Lung (tissue), 12 donors: ENCODE results near the gene MCM9. TPM values are rescaled to one million over a fixed set of nuclear protein-coding genes. Genes with fewer than 3 reads are reported as not detected.

Experiments used
- ATAC-seq: fragments of 200-7000 bp; cut with Tn5 transposase; one replicate; pipeline ENCODE4 v1.9.1; 2020; ENCODE audit warnings: moderate number of reproducible peaks; ENCODE audit not compliant: insufficient read depth, low FRiP score
- DNase-seq, 3 donors: peaks; one replicate each; pipeline ENCODE4 v3.0.0-alpha.2; 2013 to 2017
- H3K27ac ChIP-seq, 2 donors: one replicate each; pipeline ENCODE4 v1.5.1; 2013; ENCODE audit warnings: mild to moderate bottlenecking in 2 of 2, moderate library complexity in 2 of 2, control low read depth in 1 of 2, inconsistent platforms in 1 of 2, low read depth in 1 of 2, low read length in 1 of 2
- H3K27me3 ChIP-seq, 3 donors: one replicate each; pipeline ENCODE4 v1.5.1; 2013; ENCODE audit warnings: low read length in 2 of 3; ENCODE audit not compliant: control insufficient read depth in 3 of 3, insufficient read depth in 3 of 3
- H3K36me3 ChIP-seq, 4 donors: one replicate each; pipeline ENCODE4 v1.5.1; 2013; ENCODE audit warnings: low read length in 4 of 4, mild to moderate bottlenecking in 1 of 4, moderate library complexity in 1 of 4; ENCODE audit not compliant: control insufficient read depth in 4 of 4, insufficient read depth in 4 of 4
- H3K4me1 ChIP-seq, 5 donors: one replicate each; pipeline ENCODE4 v1.5.1; 2013; ENCODE audit warnings: low read length in 5 of 5, mild to moderate bottlenecking in 2 of 5, moderate library complexity in 1 of 5; ENCODE audit not compliant: control insufficient read depth in 5 of 5, insufficient read depth in 5 of 5
- H3K4me3 ChIP-seq: one replicate; pipeline ENCODE4 v1.5.1; 2013; ENCODE audit warnings: mild to moderate bottlenecking, control low read depth, moderate library complexity
- H3K9ac ChIP-seq, 2 donors: one replicate each; pipeline ENCODE4 v1.5.1; 2013; ENCODE audit warnings: low read length in 2 of 2, control low read depth in 1 of 2; ENCODE audit not compliant: insufficient read depth in 1 of 2
- H3K9me3 ChIP-seq, 4 donors: one replicate each; pipeline ENCODE4 v1.5.1; 2013; ENCODE audit warnings: low read length in 3 of 4, mild to moderate bottlenecking in 1 of 4, moderate library complexity in 1 of 4; ENCODE audit not compliant: control insufficient read depth in 4 of 4, insufficient read depth in 3 of 4
- WGBS, 2 donors: extraction: QIAGEN DNeasy Blood & Tissue Kit; methylation state at CpG; one replicate each; pipeline ENCODE4 v1.1.7; 2013; 5-methylcytosine and 5-hydroxymethylcytosine counted together
- polyA plus RNA-seq, 2 donors: library from polyadenylated mRNA; stranded (reverse); fragments of 200-250 nt; gene quantifications; one replicate each; pipeline ENCODE4 v1.2.1, GENCODE V29; 2013
- total RNA-seq, 2 donors: library from RNA; depleted of rRNA in 1 of 2; stranded (reverse); fragments of >200 nt in 1 of 2; gene quantifications; one replicate each; pipeline ENCODE4 v1.2.1, GENCODE V29; 2014 to 2021
- TF ChIP-seq, protein P1 (sequence below): IDR thresholded peaks from 2 replicates; pipeline ENCODE4 v1.5.1; 2012; ENCODE audit warnings: mild to moderate bottlenecking; ENCODE audit errors: control extremely low read depth, extremely low read depth
- donor health status: control.
- donor health status: control.
- donor health status: Bipolar disorder and iron deficiency.
- donor health status: healthy.
- donor health status: DM: yes; HTN: yes; CAD: no.

Gene MCM9
- total and polyA plus RNA-seq, 4 donors = 4.8 to 28.6 (median 12.0) TPM

DNA sequence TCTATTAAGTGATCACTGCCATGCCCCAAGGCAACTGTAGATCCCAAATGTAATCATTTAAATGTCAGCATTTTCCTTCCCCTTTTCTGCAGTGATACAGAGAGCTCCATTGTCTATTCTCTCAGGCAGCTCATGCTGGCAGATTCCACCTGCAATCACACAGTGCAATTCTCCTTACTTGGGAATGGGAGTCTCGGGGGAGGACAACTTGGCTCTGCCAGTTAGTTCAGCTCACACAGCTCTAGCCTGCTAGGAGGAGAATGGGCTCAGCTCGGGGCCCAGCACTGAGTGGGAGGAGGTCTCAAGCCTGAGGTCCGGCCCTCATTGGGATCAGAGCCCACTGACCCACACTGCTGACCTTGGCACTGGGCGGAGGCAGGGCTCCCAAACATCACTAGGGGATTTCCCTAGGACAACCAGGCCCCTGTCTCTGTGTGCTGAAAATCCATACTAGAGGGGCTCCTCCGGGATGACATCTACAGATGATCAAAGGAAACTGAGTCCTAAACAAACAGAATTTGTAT lies 150.3 kb downstream of the MCM9 start:
- peaks cover 0 to 47% (median 5%) of the 10 kb centered on the region in 5 donors for H3K4me1 ChIP-seq
- no peaks in the 10 kb centered on the region for H3K36me3 ChIP-seq
- H3K27ac ChIP-seq = peak overlapping the region in 1 of 2 donors; percentile 32
- DNase-seq (peak in 1 of 3 donors; percentile 39), ATAC-seq (no peak)
- TF ChIP-seq, protein P1, sequence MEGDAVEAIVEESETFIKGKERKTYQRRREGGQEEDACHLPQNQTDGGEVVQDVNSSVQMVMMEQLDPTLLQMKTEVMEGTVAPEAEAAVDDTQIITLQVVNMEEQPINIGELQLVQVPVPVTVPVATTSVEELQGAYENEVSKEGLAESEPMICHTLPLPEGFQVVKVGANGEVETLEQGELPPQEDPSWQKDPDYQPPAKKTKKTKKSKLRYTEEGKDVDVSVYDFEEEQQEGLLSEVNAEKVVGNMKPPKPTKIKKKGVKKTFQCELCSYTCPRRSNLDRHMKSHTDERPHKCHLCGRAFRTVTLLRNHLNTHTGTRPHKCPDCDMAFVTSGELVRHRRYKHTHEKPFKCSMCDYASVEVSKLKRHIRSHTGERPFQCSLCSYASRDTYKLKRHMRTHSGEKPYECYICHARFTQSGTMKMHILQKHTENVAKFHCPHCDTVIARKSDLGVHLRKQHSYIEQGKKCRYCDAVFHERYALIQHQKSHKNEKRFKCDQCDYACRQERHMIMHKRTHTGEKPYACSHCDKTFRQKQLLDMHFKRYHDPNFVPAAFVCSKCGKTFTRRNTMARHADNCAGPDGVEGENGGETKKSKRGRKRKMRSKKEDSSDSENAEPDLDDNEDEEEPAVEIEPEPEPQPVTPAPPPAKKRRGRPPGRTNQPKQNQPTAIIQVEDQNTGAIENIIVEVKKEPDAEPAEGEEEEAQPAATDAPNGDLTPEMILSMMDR = no peak
- no peaks in the 10 kb centered on the region for H3K27me3 ChIP-seq
- H3K9me3 ChIP-seq = no peaks in the 10 kb centered on the region
- H3K4me3 ChIP-seq = no peak overlapping the region
- WGBS, 2 donors = 58 to 73% methylated on average over 5 of the region's 5 CpGs
- no peak overlapping the region for H3K9ac ChIP-seq

DNA sequence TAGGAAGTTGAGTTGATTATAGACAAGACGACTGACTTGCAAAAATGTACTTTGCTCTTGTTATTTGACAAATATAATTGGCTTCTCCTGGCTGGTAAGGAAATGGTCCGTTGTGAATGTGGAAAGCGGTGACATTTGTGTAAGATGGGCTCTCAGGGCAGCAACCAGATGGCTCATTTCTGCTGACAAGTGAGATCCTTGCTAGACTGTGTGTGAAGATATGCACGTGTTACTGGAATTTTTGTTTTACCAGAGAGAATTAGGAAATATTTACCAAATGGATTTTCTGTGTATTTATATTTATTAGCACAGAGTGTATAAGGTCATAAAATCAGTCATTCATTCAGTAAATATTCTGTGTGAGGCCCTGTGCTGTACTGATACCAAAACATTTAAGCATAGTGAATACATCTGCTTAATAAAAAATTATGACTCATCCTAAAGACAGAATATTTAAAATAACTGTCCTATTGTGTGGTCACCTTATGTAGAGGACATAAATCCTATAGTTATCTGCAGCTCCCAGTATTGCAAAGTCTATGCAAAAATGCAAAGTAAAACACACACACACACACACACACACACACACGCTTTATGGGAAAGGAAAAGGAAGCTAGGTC lies 150.9 kb downstream of the MCM9 start:
- peak; percentile 7 for ATAC-seq
- peak; percentile 79 to 93 (median 93) for DNase-seq
- no peaks in the 10 kb centered on the region for H3K27me3 ChIP-seq
- TF ChIP-seq, protein P1 = no peak
- no peaks in the 10 kb centered on the region for H3K9me3 ChIP-seq
- no peak overlapping the region for H3K9ac ChIP-seq
- 42 to 55% methylated on average over 5 of the region's 5 CpGs for whole genome bisulfite sequencing, 2 donors
- H3K4me3 ChIP-seq = no peak overlapping the region
- H3K27ac ChIP-seq = no peak overlapping the region
- H3K36me3 ChIP-seq = no peaks in the 10 kb centered on the region
- peaks cover 0 to 47% (median 5%) of the 10 kb centered on the region in 5 donors for H3K4me1 ChIP-seq

GRCh38 chr6:118782651-118783050 lies 152.3 kb downstream of the MCM9 start:
- DNase-seq (peak in 2 of 3 donors; percentile 58 to 73), ATAC-seq (no peak)
- no peak overlapping the region for H3K27ac ChIP-seq
- no peaks in the 10 kb centered on the region for H3K9me3 ChIP-seq
- TF ChIP-seq, protein P1 = no peak
- H3K4me3 ChIP-seq = no peak overlapping the region
- no peak overlapping the region for H3K9ac ChIP-seq
- no peaks in the 10 kb centered on the region for H3K36me3 ChIP-seq
- no peaks in the 10 kb centered on the region for H3K27me3 ChIP-seq
- H3K4me1 ChIP-seq = peaks cover 0 to 44% (median 5%) of the 10 kb centered on the region in 5 donors
- 63 to 65% methylated on average over 3 of the region's 3 CpGs for WGBS, 2 donors
